HG03064 (cell line): ENCODE data around the gene HS3ST3A1.
"Not testable (repeated sequence)": the region's sequence is repeated elsewhere in the genome, so short reads cannot be mapped to it uniquely, and the experiment has no call there.

Experiments
- ATAC-seq: cut with Tn5 transposase; IDR thresholded peaks from one replicate; pipeline ENCODE4 v1.9.1; 2021; ENCODE audit warnings: low read depth; ENCODE audit not compliant: unreplicated experiment

HS3ST3A1 gene

GRCh38 chr17:13498184-13498583 lies 103.5 kb downstream of the HS3ST3A1 start:
- no peak for ATAC-seq

- not testable (repeated sequence) for ATAC-seq
Observed at GRCh38 chr17:13496553-13497056, 105.1 kb downstream of the HS3ST3A1 start.

- no peak for ATAC-seq
Observed at GRCh38 chr17:13495423-13495822, 106.3 kb downstream of the HS3ST3A1 start.

- ATAC-seq = no peak
Observed at GRCh38 chr17:13492737-13493122, 109.0 kb downstream of the HS3ST3A1 start.

- no peak for ATAC-seq
Observed at GRCh38 chr17:13491916-13492736, 109.6 kb downstream of the HS3ST3A1 start.

GRCh38 chr17:13491491-13491890 lies 110.2 kb downstream of the HS3ST3A1 start:
- ATAC-seq = no peak

GRCh38 chr17:13490906-13491482 lies 110.7 kb downstream of the HS3ST3A1 start:
- no peak for ATAC-seq

- no peak for ATAC-seq
Observed at GRCh38 chr17:13490427-13490826, 111.3 kb downstream of the HS3ST3A1 start.

GRCh38 chr17:13485327-13485726 lies 116.4 kb downstream of the HS3ST3A1 start:
- no peak for ATAC-seq

GRCh38 chr17:13484020-13484419 lies 117.7 kb downstream of the HS3ST3A1 start:
- ATAC-seq = no peak

GRCh38 chr17:13480877-13481276 lies 120.9 kb downstream of the HS3ST3A1 start:
- ATAC-seq = no peak

GRCh38 chr17:13478326-13478830 lies 123.4 kb downstream of the HS3ST3A1 start:
- ATAC-seq = no peak

- ATAC-seq = no peak
Observed at GRCh38 chr17:13477180-13477611, 124.5 kb downstream of the HS3ST3A1 start.

- ATAC-seq = no peak
Observed at GRCh38 chr17:13476720-13477119, 125.0 kb downstream of the HS3ST3A1 start.

GRCh38 chr17:13475574-13476223 lies 126.0 kb downstream of the HS3ST3A1 start:
- no peak for ATAC-seq

GRCh38 chr17:13474073-13474800 lies 127.5 kb downstream of the HS3ST3A1 start:
- ATAC-seq = no peak

GRCh38 chr17:13465678-13466077 lies 136.1 kb downstream of the HS3ST3A1 start:
- no peak for ATAC-seq

- ATAC-seq = no peak
Observed at GRCh38 chr17:13462673-13463124, 139.0 kb downstream of the HS3ST3A1 start.

- no peak for ATAC-seq
Observed at GRCh38 chr17:13462146-13462545, 139.6 kb downstream of the HS3ST3A1 start.

GRCh38 chr17:13460261-13461000 lies 141.3 kb downstream of the HS3ST3A1 start:
- ATAC-seq = no peak
